SH-SY5Y (cell line): ENCODE results near the gene RFNG.

ENCODE experiments used
- GATA2 ChIP-seq: IDR thresholded peaks from 2 replicates; pipeline ENCODE4 v1.6.1; 2011; ENCODE audit warnings: mild to moderate bottlenecking, low read depth, low read length
- GATA3 ChIP-seq: IDR thresholded peaks from 2 replicates; pipeline ENCODE4 v1.6.1; 2011; ENCODE audit warnings: low read depth, mild to moderate bottlenecking, low read length, moderate library complexity

DNA sequence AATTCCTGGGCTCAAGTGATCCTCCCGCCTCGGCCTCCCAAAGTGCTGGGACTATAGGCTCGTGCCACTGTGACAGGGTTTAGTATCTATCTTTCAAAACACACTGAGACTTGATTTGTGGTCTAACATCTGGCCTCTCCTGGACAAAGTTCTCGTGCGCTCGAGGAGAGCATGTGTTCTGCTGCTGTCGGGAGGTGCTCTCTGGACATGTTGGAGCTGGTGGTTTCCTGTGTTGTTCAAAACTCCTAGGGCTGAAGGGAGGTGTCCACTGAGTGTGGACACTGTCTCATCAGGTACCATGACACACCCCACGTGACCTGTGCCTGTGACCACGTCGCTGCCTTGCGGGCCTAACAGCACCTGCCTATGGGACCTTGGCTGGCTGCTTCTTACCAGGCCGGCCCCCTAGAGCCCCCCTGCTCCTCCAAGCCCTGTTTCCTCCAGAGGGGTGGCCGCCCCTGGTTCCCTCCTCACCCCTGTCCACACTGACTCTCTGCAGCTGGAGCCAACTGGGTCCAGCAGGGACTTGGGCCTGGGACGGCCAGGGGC, 5.6 kb downstream of the RFNG start:
- TF ChIP-seq GATA2 (no peak), GATA3 (no peak)
